NK-92 (cell line): ENCODE results near the gene STK40.

Experiments
- DNase-seq: peaks from one replicate; lab custom pipeline; 2025; ENCODE audit not compliant: unreplicated experiment; lab: John Stamatoyannopoulos, UW

The STK40 gene

GRCh38 chr1:36377791-36378492 is 7.8 kb downstream of the STK40 start:
- DNase-seq, result no peak

GRCh38 chr1:36372617-36373016 is 13.1 kb downstream of the STK40 start:
- no peak for DNase-seq

GRCh38 chr1:36369061-36369861 is 16.5 kb downstream of the STK40 start:
- DNase-seq, result no peak

- DNase-seq, result no peak
Measured at GRCh38 chr1:36367798-36368197, 17.9 kb downstream of the STK40 start.

GRCh38 chr1:36367066-36367465 is 18.7 kb downstream of the STK40 start:
- DNase-seq, result no peak

GRCh38 chr1:36366091-36366661 is 19.5 kb downstream of the STK40 start:
- DNase-seq, result no peak

GRCh38 chr1:36365381-36365780 is 20.3 kb downstream of the STK40 start:
- no peak for DNase-seq

- DNase-seq, result no peak
Measured at GRCh38 chr1:36359911-36360550, 25.7 kb downstream of the STK40 start.

GRCh38 chr1:36359383-36359782 is 26.3 kb downstream of the STK40 start:
- DNase-seq, result no peak

GRCh38 chr1:36358514-36359084 is 27.1 kb downstream of the STK40 start:
- DNase-seq, result no peak

- no peak for DNase-seq
Measured at GRCh38 chr1:36355811-36356210, 29.9 kb downstream of the STK40 start.

- DNase-seq, result no peak
Measured at GRCh38 chr1:36354486-36354885, 31.2 kb downstream of the STK40 start.

GRCh38 chr1:36352910-36353878 is 32.5 kb downstream of the STK40 start:
- no peak for DNase-seq

- no peak for DNase-seq
Measured at GRCh38 chr1:36352125-36352909, 33.4 kb downstream of the STK40 start.

GRCh38 chr1:36351227-36351977 is 34.3 kb downstream of the STK40 start:
- no peak for DNase-seq

- no peak for DNase-seq
Measured at GRCh38 chr1:36350659-36351226, 35.0 kb downstream of the STK40 start.

- DNase-seq, result no peak
Measured at GRCh38 chr1:36349839-36350238, 35.9 kb downstream of the STK40 start.

GRCh38 chr1:36349241-36349671 is 36.5 kb downstream of the STK40 start:
- DNase-seq, result no peak
